K562 (cell line): ENCODE measurements around the gene CSTPP1. TPM values are rescaled to one million over a fixed set of nuclear protein-coding genes. Genes with fewer than 3 reads are reported as not detected.
A peak's percentile ranks its signal among the peaks of the same experiment; 100 is the strongest.

Experiments used
- ATAC-seq: fragments of 200-7000 bp; cut with Tn5 transposase; 3 replicates; pipeline ENCODE4 v1.9.1; 2020; ENCODE audit warnings: moderate library complexity
- BruUV-seq: library from RNA; stranded (reverse); fragments of 400-500 nt; replicated peaks from 2 replicates; lab custom pipeline; 2021; lab: Mats Ljungman, UMichigan
- CTCF ChIA-PET: fragments of 300-600 bp; formaldehyde crosslinking; extraction: SDS; loops from one replicate; lab custom pipeline; 2021; ENCODE audit warnings: low intra/inter-chr PET ratio; lab: Yijun Ruan, JAX
- POLR2A ChIA-PET: fragments of 300-600, 350-650 bp; sonication (Branson Sonifier 250); formaldehyde crosslinking; extraction: SDS; loops from one replicate; lab custom pipeline; 2021; ENCODE audit warnings: antibody characterized with exemption, inconsistent platforms; lab: Yijun Ruan, JAX
- DNase-seq, 4 experiments: peaks; one replicate each; pipeline versions ENCODE4 v3.0.0 to v3.0.0-alpha.2; 2011 to 2018; ENCODE audit warnings: low spot score in 3 of 4, mixed read lengths in 3 of 4; ENCODE audit errors: extremely low read depth in 1 of 4
- FAIRE-seq: peaks from 2 replicates; lab custom pipeline; 2011; peaks lifted over from hg19 to GRCh38; lab: Jason Lieb, UNC
- H2AFZ ChIP-seq: 2 replicates; pipeline ENCODE4 v1.6.0; 2011; ENCODE audit warnings: low read depth, low read length, control low read depth, inconsistent platforms
- H3K27ac ChIP-seq: fragments of 200-600 bp; 3 replicates; pipeline ENCODE4 v1.8.0; 2011; ENCODE audit warnings: low read depth, mild to moderate bottlenecking, control low read depth, inconsistent platforms, low read length, moderate library complexity, mixed read lengths; ENCODE audit errors: extremely low read depth
- H3K27me3 ChIP-seq, 2 experiments: fragments of 300-600 bp in 1 of 2; 2 replicates in 1 of 2; 3 replicates in 1 of 2; pipeline versions ENCODE4 v1.6.0 to v1.8.0; 2011; ENCODE audit warnings: inconsistent platforms in 2 of 2, low read length in 2 of 2, mild to moderate bottlenecking in 1 of 2, mixed read lengths in 1 of 2, moderate library complexity in 1 of 2; ENCODE audit not compliant: control insufficient read depth in 2 of 2, insufficient read depth in 2 of 2
- H3K36me3 ChIP-seq: fragments of 300-600 bp; 3 replicates; pipeline ENCODE4 v1.8.0; 2011; ENCODE audit warnings: mild to moderate bottlenecking, low read length, inconsistent platforms; ENCODE audit not compliant: control insufficient read depth, insufficient read depth
- H3K4me1 ChIP-seq, 2 experiments: fragments of 200-600 bp in 1 of 2; replicated peaks in 1 of 2; 2 replicates in 1 of 2; 3 replicates in 1 of 2; pipeline versions ENCODE4 v1.5.1 to v1.8.0; 2011; ENCODE audit warnings: inconsistent platforms in 2 of 2, low read length in 2 of 2, mild to moderate bottlenecking in 1 of 2, mixed read lengths in 1 of 2, moderate library complexity in 1 of 2; ENCODE audit not compliant: control insufficient read depth in 2 of 2, insufficient read depth in 2 of 2
- H3K4me2 ChIP-seq: 2 replicates; pipeline ENCODE4 v1.6.1; 2011; ENCODE audit warnings: low read length, control low read depth, inconsistent platforms, mixed read lengths; ENCODE audit not compliant: insufficient read depth
- H3K4me3 ChIP-seq: fragments of 200-600 bp; sonication (generic), shearing (Covaris generic); 2 replicates; pipeline ENCODE4 v1.5.1; 2016; ENCODE audit warnings: control low read depth, inconsistent platforms
- H3K79me2 ChIP-seq: fragments of 200-600 bp; 3 replicates; pipeline ENCODE4 v1.8.0; 2011; ENCODE audit warnings: low read length, inconsistent platforms; ENCODE audit not compliant: control insufficient read depth, insufficient read depth
- H3K9ac ChIP-seq, 2 experiments: 2 replicates each; pipeline versions ENCODE4 v1.6.0 to v1.6.1; 2011; ENCODE audit warnings: low read depth in 2 of 2, low read length in 2 of 2, control low read depth in 1 of 2, inconsistent platforms in 1 of 2, mild to moderate bottlenecking in 1 of 2, mixed read lengths in 1 of 2; ENCODE audit not compliant: insufficient read depth in 1 of 2
- H3K9me1 ChIP-seq: one replicate; pipeline ENCODE4 v1.6.0; 2011; ENCODE audit warnings: inconsistent platforms, mild to moderate bottlenecking, low read length, moderate library complexity; ENCODE audit not compliant: control insufficient read depth, insufficient read depth
- H3K9me3 ChIP-seq: replicated peaks from 2 replicates; pipeline ENCODE4 v1.5.1; 2011; ENCODE audit warnings: low read depth, low read length, inconsistent platforms; ENCODE audit not compliant: control insufficient read depth, insufficient read depth
- H4K20me1 ChIP-seq: replicated peaks from 2 replicates; pipeline ENCODE4 v1.6.1; 2011; ENCODE audit warnings: low read length, inconsistent platforms, mixed read lengths; ENCODE audit not compliant: control insufficient read depth, insufficient read depth
- ATF7 ChIP-seq: fragments of 450-650 bp; IDR thresholded peaks from 2 replicates; pipeline ENCODE4 v1.7.1; 2014; ENCODE audit warnings: mild to moderate bottlenecking, moderate library complexity
- BDP1 ChIP-seq: IDR thresholded peaks from 3 replicates; pipeline ENCODE4 v1.6.1; 2011; ENCODE audit not compliant: insufficient read length, insufficient read depth
- CBX1 ChIP-seq: sonication (generic); IDR thresholded peaks from 2 replicates; pipeline ENCODE4 v1.6.1; 2016; ENCODE audit warnings: antibody characterized with exemption, low read depth, mild to moderate bottlenecking
- DMBX1 ChIP-seq: fragments of 250-450 bp; sonication (Bioruptor Pico); IDR thresholded peaks from 2 replicates; pipeline ENCODE4 v1.8.0; 2022; ENCODE audit warnings: inconsistent platforms, mild to moderate bottlenecking, moderate library complexity, borderline replicate concordance
- REST ChIP-seq, 2 experiments: fragments of 450-650 bp; formaldehyde crosslinking in 1 of 2; IDR thresholded peaks; 2 replicates each; pipeline versions ENCODE4 v1.4.0 to v1.6.1; 2014 to 2020; ENCODE audit warnings: mild to moderate bottlenecking in 2 of 2, borderline replicate concordance in 1 of 2, low read depth in 1 of 2
- SP2 ChIP-seq: IDR thresholded peaks from 2 replicates; pipeline ENCODE4 v1.6.1; 2011; ENCODE audit warnings: mild to moderate bottlenecking, low read depth, low read length, moderate library complexity; ENCODE audit not compliant: poor library complexity, severe bottlenecking; ENCODE audit errors: extremely low read depth
- TRIM28 ChIP-seq: fragments of 450-650 bp; IDR thresholded peaks from 2 replicates; pipeline ENCODE4 v1.6.1; 2017
- ZBTB17 ChIP-seq: fragments of 450-650 bp; formaldehyde crosslinking; IDR thresholded peaks from 2 replicates; pipeline ENCODE4 v1.4.0; 2020; ENCODE audit warnings: mild to moderate bottlenecking
- ZNF143 ChIP-seq: sonication (generic); formaldehyde crosslinking; IDR thresholded peaks from 2 replicates; pipeline ENCODE4 v1.9.0; 2022; ENCODE audit warnings: mild to moderate bottlenecking, missing genetic modification reagents
- ZNF175 ChIP-seq: fragments of 200-800 bp; sonication (Bioruptor generic); IDR thresholded peaks from 2 replicates; pipeline ENCODE4 v1.6.1; 2016; ENCODE audit warnings: low read depth, mild to moderate bottlenecking, missing genetic modification characterization, missing compliant biosample characterization
- ZNF644 ChIP-seq: fragments of 200-800 bp; sonication (Bioruptor generic); IDR thresholded peaks from 2 replicates; pipeline ENCODE4 v1.6.1; 2016; ENCODE audit warnings: low read depth, missing genetic modification characterization, missing compliant biosample characterization
- ZNF668 ChIP-seq: fragments of 250-450 bp; sonication (Bioruptor Pico); IDR thresholded peaks from 2 replicates; pipeline ENCODE4 v1.8.0; 2022; ENCODE audit warnings: mild to moderate bottlenecking, inconsistent platforms
- WGBS: fragments of 100-300 bp; shearing (Covaris generic); methylation state at CpG from one replicate; pipeline ENCODE4 v1.1.6; 2016; ENCODE audit warnings: low coverage, mixed read lengths; ENCODE audit not compliant: insufficient coverage; ENCODE audit errors: missing lambda C conversion rate; 5-methylcytosine and 5-hydroxymethylcytosine counted together
- in situ Hi-C: fragments of 300-500 bp; cut with MboI; formaldehyde crosslinking; loops from 4 replicates; pipeline ENCODE4 v1.15.0; 2018; ENCODE audit warnings: inconsistent platforms, mixed read lengths
- intact Hi-C: fragments of 100-400 bp; cut with micrococcal nuclease; formaldehyde crosslinking; loops from 2 replicates; pipeline ENCODE4 v1.14.2; 2022
- polyA plus RNA-seq, 8 experiments: library from polyadenylated mRNA; depleted of rRNA in 4 of 8; stranded (reverse) in 5 of 8; unstranded in 3 of 8; fragments of >200 nt; fragmentation: Nextera tagmentation in 2 of 8; fragmentation: Illumina TruSeq in 1 of 8; extraction: Ambion mirVana in 2 of 8; extraction: Trizol in 1 of 8; gene quantifications; 2 replicates each; pipeline versions ENCODE4 v1.2.1 to v1.2.3, GENCODE V29; 2011 to 2014; ENCODE audit warnings: inconsistent platforms in 1 of 8, missing spikeins in 1 of 8
- total RNA-seq, 7 experiments: library from RNA; depleted of rRNA in 6 of 7; stranded (reverse); fragments of >200 nt in 6 of 7; fragmentation: Illumina TruSeq in 2 of 7; extraction: Trizol in 2 of 7; gene quantifications; 2 replicates each; pipeline versions ENCODE4 v1.2.1 to v1.2.3, GENCODE V29; 2011 to 2021; ENCODE audit warnings: low replicate concordance in 1 of 7

The CSTPP1 gene
- total and polyA plus RNA-seq, 9 of the 15 experiments (the other 6 are each of a cell fraction or from before 2014, with no cell fraction given) = 6.5 to 17.8 (median 9.2) TPM

- Histone ChIP-seq H3K27me3 (no peaks in the 10 kb centered on the region), H3K9me1 (no peaks in the 10 kb centered on the region), H3K9me3 (0 out of 2 replicates have a peak, but pooled peaks cover 2% of the 10 kb centered on the region), H3K27ac (no peak overlapping the region), H3K4me1 (peaks cover 0 to 3% of the 10 kb centered on the region in 2 experiments; a peak in 1 of 5 replicates), H3K9ac (no peak overlapping the region), H4K20me1 (no peaks in the 10 kb centered on the region), H3K4me2 (no peak overlapping the region), H3K36me3 (no peaks in the 10 kb centered on the region; the same call in 2 of the 3 replicates), H3K4me3 (no peak overlapping the region), H2AFZ (no peak overlapping the region), H3K79me2 (no peaks in the 10 kb centered on the region)
- ChIA-PET CTCF (no interaction called here), POLR2A (interaction anchor here (0.6 to 1.3 kb wide), 2 partner anchors 17 to 205 kb away, joined by 3 to 4 read pairs; no protein-coding TSS in a partner anchor)
- BruUV-seq = no TSS peak
- in situ Hi-C loops (no loop called here), intact Hi-C loops (no loop called here)
- no peak for ATAC-seq
- DNase-seq = peak in 1 of 4 experiments; percentile 6
- 94% methylated on average over 2 of the region's 2 CpGs for WGBS
- no peak for FAIRE-seq
- TF ChIP-seq ZNF668 (peak; percentile 92), TRIM28 (no peak), ZNF175 (0 out of 2 replicates have a peak, but pooled peaks have one; percentile 53), ATF7 (no peak), ZBTB17 (CRISPR knock-in tag) (peak; percentile 76), ZNF644 (peak; percentile 82), CBX1 (no peak), SP2 (no peak), REST (IDR thresholded peaks at IDR 0.05; ENCODE audit: borderline replicate concordance) (peak; percentile 16; the same call in 1 of the 2 replicates), REST (CRISPR knock-in tag; IDR thresholded peaks at IDR 0.05; ENCODE audit: low read depth) (no peak), BDP1 (no peak), DMBX1 (CRISPR knock-in tag) (peak; percentile 84), ZNF143 (CRISPR knock-in tag) (no peak)
These were observed 31.4 kb downstream of the CSTPP1 start for GRCh38 chr11:46967962-46968361.
